ENCODE data around the gene TFE3. TPM values are rescaled to one million over a fixed set of nuclear protein-coding genes. Genes with fewer than 3 reads are reported as not detected.

TFE3 gene
- total RNA-seq, 1 donor: 50.5 TPM

GRCh38 chrX:49037883-49038475 lies 5.2 kb downstream of the TFE3 start:
- H3K4me3 ChIP-seq (ENCODE audit: low read depth, low read length): no peak overlapping the region
- DNase-seq (ENCODE audit: low read depth): peak; percentile 48
- TF ChIP-seq CTCF (IDR thresholded peaks at IDR 0.05; ENCODE audit: insufficient read depth, low read length): no peak

GRCh38 chrX:49030283-49030682 lies 12.9 kb downstream of the TFE3 start:
- no peak for TF ChIP-seq CTCF (IDR thresholded peaks at IDR 0.05; ENCODE audit: insufficient read depth, low read length)
- H3K4me3 ChIP-seq (ENCODE audit: low read depth, low read length): no peak overlapping the region
- no peak for DNase-seq (ENCODE audit: low read depth)

GRCh38 chrX:49029876-49030275 lies 13.3 kb downstream of the TFE3 start:
- H3K4me3 ChIP-seq (ENCODE audit: low read depth, low read length): no peak overlapping the region
- TF ChIP-seq CTCF (IDR thresholded peaks at IDR 0.05; ENCODE audit: insufficient read depth, low read length): no peak

GRCh38 chrX:49019599-49020249 lies 23.4 kb downstream of the TFE3 start:
- no peak for TF ChIP-seq CTCF (IDR thresholded peaks at IDR 0.05; ENCODE audit: insufficient read depth, low read length)
- no peak overlapping the region for H3K4me3 ChIP-seq (ENCODE audit: low read depth, low read length)
- DNase-seq (ENCODE audit: low read depth): no peak

More at GRCh38 chrX:49029876-49030275, 13.3 kb downstream of the TFE3 start:
- DNase-seq (ENCODE audit: low read depth): no peak

- no peak for DNase-seq (ENCODE audit: low read depth)
Measured at GRCh38 chrX:49019050-49019449, 24.1 kb downstream of the TFE3 start.

GRCh38 chrX:49003696-49004095 lies 39.5 kb downstream of the TFE3 start:
- TF ChIP-seq CTCF (IDR thresholded peaks at IDR 0.05; ENCODE audit: insufficient read depth, low read length): no peak
- DNase-seq (ENCODE audit: low read depth): no peak
- H3K4me3 ChIP-seq (ENCODE audit: low read depth, low read length): no peak overlapping the region

More at GRCh38 chrX:49019050-49019449, 24.1 kb downstream of the TFE3 start:
- TF ChIP-seq CTCF (IDR thresholded peaks at IDR 0.05; ENCODE audit: insufficient read depth, low read length): no peak
- H3K4me3 ChIP-seq (ENCODE audit: low read depth, low read length): no peak overlapping the region
